Activated CD4-positive, CD25-positive, alpha-beta regulatory T cell (primary cell): ENCODE results near the gene GUCY2F.

Source experiments
- DNase-seq, 4 experiments: peaks; one replicate each; lab custom pipeline; 2025; lab: John Stamatoyannopoulos, UW

Gene GUCY2F

DNA sequence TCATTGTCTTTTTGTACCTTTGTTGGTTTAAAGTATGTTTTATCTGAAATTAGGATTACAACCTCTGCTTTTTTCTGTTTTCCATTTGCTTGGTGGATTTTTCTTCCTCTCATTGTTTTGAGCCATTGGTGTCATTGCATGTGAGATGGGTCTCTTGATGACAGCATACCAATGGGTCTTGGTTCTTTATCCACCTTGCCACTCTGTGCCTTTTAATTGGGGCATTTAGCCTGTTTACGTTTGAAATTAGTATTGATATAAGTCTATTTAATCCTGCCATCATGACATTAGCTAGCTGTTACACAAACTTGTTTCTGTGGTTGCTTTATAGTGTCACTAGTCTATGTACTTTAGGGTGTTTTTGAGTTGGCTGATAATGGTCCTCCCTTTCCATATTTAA, 145.7 kb downstream of the GUCY2F start:
- no peak for DNase-seq

DNA sequence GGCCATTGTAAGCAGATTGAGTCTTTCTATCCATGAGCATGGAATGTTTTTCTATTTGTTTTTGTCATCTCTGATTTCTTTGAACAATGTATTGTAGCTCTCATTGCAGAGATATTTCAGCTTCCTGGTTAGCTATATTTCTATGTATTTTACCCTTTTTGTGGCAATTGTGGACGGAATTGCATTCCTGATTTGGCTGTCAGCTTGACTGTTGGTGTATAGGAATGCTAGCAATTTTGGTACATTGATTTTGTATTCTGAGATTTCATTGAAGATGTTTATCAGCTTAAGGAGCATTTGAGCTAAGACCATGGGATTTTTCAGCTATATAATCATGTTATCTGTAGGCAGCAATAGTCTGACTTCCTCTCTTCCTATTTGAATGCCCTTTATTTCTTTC, 154.6 kb downstream of the GUCY2F start:
- DNase-seq, result no peak
